ENCODE data around the gene ATP6V0E2.

DNA sequence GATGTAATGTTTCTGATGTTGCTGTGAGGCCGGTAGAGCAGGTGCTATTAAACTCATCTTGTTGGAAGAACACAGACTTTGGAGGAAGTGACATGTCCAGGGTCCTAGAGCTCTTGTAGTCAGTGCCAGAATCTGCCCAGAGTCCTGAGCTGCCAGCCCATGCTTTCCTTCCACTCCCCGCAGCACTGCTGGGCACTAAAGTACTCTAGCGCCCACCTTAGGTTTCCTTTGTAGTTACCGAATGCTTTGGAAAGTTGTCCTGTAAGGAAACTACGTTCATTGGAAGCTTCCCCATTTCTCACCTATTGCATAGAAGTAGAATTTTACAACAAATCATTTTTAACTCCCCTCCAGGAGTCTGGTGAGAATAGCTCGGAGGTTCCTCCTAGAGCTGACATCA lies 24.6 kb upstream of the ATP6V0E2 start:
- TF ChIP-seq CTCF (conservative IDR thresholded peaks at IDR 0.05) (no peak), EZH2 (IDR thresholded peaks at IDR 0.05; ENCODE audit: low read depth) (no peak)
